GM19452 (cell line): Measurements from ENCODE around the gene BAK1.
"Not testable (repeated sequence)": the region's sequence is repeated elsewhere in the genome, so short reads cannot be mapped to it uniquely, and the experiment has no call there.

ENCODE experiments used
- ATAC-seq: cut with Tn5 transposase; IDR thresholded peaks from one replicate; pipeline ENCODE4 v1.9.1; 2021; ENCODE audit not compliant: unreplicated experiment

Gene BAK1

GRCh38 chr6:33557376-33557775 is 22.7 kb downstream of the BAK1 start:
- no peak for ATAC-seq

DNA sequence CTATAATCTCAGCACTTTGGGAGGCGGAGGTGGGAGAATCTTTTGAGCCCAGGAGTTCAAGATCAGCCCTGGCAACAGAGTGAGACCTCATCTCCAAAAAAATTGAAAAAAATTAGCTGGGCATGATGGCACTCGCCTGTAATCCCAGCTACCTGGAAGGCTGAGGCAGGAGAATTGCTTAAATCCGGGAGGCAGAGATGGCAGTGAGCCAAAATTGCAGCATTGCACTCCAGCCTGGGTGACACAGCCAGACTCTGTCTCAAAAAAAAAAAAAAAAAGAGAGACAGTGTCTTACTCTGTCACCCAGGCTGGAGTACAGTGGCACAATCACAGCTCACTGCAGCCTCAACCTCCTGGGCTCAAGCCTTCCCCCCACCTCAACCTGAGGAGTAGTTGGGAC is 27.2 kb downstream of the BAK1 start:
- ATAC-seq, result not testable (repeated sequence)

DNA sequence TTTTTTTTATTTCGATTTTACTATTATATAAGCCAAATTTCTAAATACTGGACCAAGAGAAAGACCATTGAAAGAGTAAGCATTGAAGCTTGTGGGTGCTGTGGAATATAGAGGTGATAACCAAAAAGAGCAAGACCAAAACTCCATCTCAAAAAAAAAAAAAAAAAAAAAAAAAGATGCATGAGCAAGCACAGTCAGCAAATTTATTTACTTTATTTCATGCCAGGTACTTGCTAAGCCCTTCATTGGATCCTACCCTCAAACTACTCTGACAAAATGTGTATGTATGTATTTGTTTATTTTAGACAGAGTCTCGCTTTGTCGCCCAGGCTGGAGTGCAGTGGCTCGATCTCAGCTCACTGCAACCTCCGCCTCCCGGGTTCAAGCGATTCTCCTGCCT is 27.8 kb downstream of the BAK1 start:
- no peak for ATAC-seq

DNA sequence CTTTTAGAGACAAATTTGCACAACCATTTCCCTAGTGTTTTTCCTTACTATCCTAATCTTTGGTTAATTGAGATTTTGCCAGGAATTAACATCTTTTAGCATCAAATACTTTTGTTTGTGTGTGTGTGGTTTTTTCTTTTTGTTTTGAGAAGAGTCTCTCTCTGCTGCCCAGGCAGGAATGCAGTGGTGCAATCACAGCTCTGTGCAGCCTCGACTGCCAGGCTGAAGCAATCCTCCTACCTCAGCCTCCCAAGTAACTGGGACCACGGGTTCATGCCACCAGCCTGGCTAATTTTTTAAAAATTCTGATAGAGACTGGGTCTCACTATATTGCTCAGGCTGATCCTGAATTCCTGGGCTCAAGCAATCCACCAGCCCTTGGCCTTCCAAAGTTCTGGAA is 28.5 kb downstream of the BAK1 start:
- ATAC-seq, result no peak

GRCh38 chr6:33549896-33550295 is 30.2 kb downstream of the BAK1 start:
- no peak for ATAC-seq

DNA sequence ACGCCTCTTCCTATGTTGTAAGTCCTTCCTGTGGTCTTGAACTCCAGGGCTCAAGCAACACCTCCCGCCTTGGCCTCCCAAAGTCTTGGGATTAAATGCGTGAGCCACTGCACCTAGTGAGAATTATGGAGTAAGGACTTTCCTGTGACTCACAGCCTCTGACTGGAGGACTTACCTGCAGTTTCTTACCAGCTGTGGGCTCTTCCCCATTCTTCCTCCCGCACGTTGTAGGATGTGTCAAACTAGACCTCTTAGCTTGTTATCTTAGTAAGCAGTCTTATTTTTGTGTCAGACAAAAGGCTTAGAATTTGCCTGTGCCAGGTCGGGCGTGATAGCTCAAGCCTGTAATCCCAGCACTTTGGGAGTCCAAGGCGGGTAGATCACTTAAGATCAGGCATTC is 30.9 kb downstream of the BAK1 start:
- no peak for ATAC-seq

DNA sequence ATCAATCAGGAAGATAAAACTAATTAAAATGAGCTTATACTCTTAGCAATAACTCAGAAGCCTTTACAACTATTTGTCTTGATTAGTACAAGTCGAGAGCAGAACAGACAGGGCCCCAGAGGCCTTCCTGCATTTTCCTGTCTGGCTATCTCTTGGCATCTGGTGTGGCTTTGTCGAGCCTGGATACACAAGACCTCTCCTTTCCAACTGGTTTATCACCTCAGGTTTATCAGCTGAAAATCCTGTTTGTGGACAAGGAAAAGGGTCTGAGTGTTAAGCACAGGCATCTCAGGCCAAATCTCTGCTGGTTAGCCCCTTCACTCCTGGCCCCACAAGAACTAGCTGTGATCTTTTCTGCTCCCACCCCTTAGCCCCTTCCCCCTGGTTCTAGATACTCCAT is 32.6 kb downstream of the BAK1 start:
- no peak for ATAC-seq

DNA sequence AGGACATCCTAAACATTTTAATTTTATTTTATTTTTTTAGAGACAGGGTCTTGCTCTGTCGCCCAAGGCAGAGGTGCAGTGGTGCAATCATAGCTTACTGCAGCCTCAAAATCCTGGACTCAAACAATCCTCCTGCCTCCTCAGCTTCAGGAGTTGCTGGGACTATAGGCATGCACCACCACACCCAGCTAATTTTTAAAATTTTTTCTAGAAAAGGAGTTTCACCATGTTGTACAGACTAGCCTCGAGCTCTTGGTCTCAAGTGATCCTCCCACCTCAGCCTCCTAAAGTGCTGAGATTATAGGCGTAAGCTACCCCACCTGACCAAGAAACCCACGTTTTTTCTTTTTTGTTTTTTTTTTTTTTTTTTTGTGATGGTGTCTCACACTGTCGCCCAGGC is 33.3 kb downstream of the BAK1 start:
- no peak for ATAC-seq

DNA sequence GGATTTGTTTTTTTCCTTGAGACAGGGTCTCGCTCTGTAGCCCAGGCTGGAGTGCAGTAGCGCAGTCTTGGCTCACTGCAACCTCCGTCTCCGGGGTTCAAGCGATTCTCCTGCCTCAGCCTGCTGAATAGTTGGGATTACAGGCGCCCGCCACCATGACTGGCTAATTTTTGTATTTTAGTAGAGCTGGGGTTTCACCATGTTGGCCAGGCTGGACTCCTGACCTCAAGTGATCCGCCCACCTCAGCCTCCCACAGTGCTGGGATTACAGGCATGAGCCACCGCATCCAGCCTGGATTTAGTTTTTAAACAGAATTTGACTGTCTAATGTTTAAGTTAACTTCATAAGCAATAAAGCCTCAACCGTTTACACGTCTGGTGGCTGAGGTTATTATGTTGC is 34.8 kb downstream of the BAK1 start:
- not testable (repeated sequence) for ATAC-seq

DNA sequence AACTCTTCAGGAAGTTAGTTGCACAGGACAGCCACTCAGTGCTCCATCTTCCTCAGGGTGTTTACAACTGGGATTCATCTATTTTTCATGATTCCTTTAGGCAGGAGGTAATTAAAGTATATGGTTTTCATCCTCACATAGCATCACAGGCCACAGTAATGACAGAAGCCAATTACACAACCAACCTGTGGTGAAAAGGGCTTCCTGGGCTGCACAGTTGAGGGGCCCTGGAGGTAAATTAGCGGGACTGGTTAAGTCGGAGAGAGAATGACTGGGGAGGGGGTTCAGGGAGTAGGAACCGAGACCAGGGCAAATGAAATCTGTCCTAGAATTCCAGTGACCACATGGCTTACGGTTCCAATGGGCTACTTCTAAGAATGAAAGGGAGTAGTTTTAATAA is 37.0 kb downstream of the BAK1 start:
- ATAC-seq, result no peak

- ATAC-seq, result no peak
Observed at GRCh38 chr6:33540768-33541167, 39.3 kb downstream of the BAK1 start.

- ATAC-seq, result no peak
Observed at GRCh38 chr6:33534702-33535101, 45.4 kb downstream of the BAK1 start.

DNA sequence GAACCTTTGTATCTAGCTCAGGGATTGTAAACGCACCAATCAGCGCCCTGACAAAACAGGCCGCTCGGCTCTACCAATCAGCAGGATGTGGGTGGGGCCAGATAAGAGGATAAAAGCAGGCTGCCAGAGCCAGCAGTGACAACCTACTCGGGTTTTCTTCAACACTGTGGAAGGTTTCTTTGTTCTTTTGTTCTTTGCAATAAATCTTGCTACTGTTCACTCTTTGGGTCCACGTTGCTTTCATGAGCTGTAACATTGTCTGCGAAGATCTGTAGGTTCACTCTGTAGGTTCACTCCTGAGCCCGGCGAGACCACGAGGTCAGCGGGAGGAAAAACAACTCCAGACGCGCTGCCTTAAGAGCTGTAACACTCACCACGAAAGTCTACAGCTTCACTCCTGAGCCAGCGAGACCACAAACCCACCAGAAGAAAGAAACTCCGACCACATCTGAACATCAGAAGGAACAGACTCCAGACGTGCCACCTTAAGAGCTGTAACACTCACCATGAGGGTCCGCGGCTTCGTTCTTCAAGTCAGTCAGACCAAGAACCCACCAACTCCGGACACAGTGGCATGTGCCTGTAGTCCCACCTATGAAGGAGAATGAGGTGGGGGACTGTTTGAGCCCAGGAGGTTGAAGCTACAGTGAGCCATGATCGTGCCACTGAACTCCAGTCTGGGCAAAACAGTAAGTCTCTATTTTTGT is 46.8 kb downstream of the BAK1 start:
- ATAC-seq, result not testable (repeated sequence)

DNA sequence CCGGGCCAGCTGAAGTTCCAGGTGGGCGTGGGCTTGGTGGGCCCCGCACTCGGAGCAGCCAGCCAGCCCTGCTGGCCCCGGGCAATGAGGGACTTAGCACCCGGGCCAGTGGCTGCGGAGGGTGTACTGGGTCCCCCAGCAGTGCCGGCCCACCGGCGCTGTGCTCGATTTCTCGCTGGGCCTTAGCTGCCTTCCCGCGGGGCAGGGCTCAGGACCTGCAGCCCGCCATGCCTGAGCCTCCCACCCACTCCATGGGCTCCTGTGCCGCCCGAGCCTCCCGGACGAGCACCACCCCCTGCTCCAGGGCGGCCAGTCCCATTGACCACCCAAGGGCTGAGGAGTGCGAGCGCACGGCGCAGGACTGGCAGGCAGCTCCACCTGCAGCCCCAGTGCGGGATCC is 47.6 kb downstream of the BAK1 start:
- not testable (repeated sequence) for ATAC-seq

DNA sequence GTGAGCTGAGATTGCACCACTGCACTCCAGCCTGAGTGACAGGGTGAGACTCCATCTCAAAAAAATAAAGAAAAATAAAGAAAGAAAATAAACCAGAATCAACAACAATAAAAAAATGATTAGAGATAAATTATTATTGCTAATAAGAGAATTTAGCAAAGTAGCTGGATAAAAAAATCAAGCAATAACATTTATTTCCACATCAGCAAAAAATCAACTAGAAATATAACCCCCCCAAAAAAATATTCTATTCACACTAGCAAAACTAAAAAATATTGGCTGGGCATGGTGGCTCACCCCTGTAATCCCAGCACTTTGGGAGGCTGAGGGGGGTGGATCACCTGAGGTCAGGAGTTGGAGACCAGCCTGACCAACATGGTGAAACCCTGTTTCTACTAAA is 49.5 kb downstream of the BAK1 start:
- ATAC-seq, result not testable (repeated sequence)
